ENCODE data around the gene GRM8.

DNA sequence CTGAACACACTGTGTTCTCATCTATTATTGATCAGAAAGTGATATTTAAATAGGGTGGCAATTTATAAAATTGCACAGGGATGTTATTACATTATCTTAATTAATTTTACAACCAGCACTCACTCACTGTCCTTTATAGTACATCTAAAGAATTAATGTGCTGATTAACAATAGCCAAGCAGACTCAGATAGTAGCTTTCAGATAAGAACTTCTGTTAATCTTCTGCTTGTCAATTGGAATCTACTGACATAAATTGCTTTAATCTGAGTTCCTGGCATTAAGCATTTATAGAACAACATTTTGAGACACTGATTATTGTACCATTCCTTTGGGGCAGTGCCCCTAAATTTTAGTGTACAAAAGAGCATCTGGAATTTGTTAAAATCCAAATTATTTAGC is 408.9 kb downstream of the GRM8 start:
- TF ChIP-seq, protein P1, sequence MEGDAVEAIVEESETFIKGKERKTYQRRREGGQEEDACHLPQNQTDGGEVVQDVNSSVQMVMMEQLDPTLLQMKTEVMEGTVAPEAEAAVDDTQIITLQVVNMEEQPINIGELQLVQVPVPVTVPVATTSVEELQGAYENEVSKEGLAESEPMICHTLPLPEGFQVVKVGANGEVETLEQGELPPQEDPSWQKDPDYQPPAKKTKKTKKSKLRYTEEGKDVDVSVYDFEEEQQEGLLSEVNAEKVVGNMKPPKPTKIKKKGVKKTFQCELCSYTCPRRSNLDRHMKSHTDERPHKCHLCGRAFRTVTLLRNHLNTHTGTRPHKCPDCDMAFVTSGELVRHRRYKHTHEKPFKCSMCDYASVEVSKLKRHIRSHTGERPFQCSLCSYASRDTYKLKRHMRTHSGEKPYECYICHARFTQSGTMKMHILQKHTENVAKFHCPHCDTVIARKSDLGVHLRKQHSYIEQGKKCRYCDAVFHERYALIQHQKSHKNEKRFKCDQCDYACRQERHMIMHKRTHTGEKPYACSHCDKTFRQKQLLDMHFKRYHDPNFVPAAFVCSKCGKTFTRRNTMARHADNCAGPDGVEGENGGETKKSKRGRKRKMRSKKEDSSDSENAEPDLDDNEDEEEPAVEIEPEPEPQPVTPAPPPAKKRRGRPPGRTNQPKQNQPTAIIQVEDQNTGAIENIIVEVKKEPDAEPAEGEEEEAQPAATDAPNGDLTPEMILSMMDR (IDR thresholded peaks at IDR 0.05; ENCODE audit: low read depth, low read length, missing input control) = no peak
- TF ChIP-seq JUND (IDR thresholded peaks at IDR 0.05) (no peak), TAF1 (conservative IDR thresholded peaks at IDR 0.05) (no peak)
